Measurements from ENCODE around the gene ITGB3BP. TPM values are rescaled to one million over a fixed set of nuclear protein-coding genes. Genes with fewer than 3 reads are reported as not detected.
"Not testable (repeated sequence)": the region's sequence is repeated elsewhere in the genome, so short reads cannot be mapped to it uniquely, and the experiment has no call there.

The ITGB3BP gene
- total RNA-seq, 1 experiment from 2014 or later: 51.5 TPM

DNA sequence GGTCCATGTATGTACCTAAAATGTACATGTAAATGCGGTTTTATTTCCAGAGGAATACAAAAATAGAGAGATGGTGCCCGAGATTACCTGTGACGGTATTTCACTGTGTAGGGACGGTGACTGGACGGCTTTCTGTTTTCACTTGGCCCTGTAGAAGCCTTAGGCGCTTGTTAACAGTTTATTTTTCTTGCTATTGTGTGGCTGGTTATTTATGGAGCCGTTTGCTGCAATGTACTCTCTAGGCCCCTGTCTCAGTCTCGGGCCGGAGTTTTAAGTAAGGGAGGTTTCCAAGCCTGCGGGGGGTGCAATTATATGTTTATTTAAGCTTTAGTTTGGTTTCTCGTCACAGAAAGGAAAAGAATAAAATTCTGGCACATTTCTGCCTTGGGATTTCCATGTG lies 713 bp upstream of the ITGB3BP start:
- in situ Hi-C loops (cut with HindIII; ENCODE audit: low pct_unique_long_range_greater_than_20kb, low sequenced_read_pairs): no loop called here
- no peak for DNase-seq (ENCODE audit: low read depth, low spot score)

DNA sequence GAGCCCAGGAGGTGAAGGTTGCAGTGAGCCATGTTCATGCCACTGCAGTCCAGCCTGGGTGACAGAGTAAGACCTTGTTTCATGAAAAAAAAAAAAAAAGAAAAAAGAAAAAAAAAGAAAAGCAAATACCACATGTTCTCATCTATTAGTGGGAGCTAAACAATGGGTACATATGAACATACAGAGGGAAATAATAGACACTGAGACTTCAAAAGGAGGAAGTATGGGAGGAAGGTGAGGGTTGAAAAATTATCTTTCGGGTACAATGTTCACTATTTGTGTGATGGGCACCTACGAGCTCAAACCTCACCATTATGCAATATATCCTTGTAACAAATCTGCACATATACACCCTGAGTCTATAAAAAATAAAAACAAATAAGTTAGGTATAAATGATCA lies 6.4 kb downstream of the ITGB3BP start:
- in situ Hi-C loops (cut with HindIII; ENCODE audit: low pct_unique_long_range_greater_than_20kb, low sequenced_read_pairs): no loop called here
- no peak for DNase-seq (ENCODE audit: low read depth, low spot score)

DNA sequence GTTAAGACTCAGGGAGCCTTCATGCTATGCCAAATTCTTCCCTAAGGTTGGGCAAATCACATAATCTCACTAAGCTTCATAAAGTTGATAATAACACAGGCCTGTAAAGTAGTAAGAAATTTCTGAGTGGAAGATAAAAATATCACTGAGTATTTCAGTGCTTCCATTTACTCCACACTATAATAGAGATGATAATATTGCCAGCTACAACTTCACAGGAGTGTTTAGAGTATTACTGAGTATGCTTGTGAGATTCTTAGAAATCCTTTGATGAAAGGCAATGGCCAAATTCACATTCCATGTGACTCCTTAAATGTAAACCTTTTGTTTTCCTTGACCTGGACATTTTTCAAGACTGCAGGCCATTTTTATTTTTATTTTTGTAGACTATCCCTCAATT lies 10.4 kb downstream of the ITGB3BP start:
- in situ Hi-C loops (cut with HindIII; ENCODE audit: low pct_unique_long_range_greater_than_20kb, low sequenced_read_pairs): no loop called here
- no peak for DNase-seq (ENCODE audit: low read depth, low spot score)

DNA sequence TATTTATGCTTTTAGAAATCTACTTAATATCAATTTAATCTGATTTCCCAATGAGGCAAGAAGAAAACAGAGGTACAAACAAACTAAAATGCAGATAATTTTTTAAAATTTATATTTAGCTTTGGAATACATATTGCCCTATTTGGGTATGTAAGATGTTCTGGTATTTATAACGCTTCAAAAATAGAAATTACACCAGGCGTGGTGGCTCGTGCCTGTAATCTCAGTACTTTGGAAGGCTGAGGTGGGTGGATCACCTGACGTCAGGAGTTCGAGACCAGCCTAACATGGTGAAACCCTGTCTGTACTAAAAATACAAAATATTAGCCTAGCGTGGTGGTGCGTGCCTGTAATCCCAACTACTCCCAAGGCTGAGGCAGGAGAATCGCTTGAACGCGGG lies 13.3 kb downstream of the ITGB3BP start:
- in situ Hi-C loops (cut with HindIII; ENCODE audit: low pct_unique_long_range_greater_than_20kb, low sequenced_read_pairs): no loop called here
- no peak for DNase-seq (ENCODE audit: low read depth, low spot score)

DNA sequence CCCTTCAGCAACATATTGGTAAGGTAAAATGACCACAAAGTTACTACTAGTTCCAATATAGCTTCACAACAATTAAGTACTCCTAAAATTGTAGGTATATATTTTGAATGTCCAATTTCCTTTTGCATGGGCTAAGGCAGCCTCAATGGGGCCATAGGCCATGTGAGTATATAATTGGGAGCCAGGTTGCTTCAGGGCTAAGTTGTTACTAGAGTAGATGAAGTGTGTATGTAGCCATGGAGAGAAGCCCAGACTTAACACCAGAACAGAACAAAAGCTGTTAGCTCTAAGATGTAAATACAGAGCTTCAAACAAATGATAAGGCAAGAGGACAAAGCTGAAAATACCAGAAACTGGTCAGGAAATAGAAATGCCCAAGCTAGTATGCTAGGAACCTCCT lies 16.2 kb downstream of the ITGB3BP start:
- in situ Hi-C loops (cut with HindIII; ENCODE audit: low pct_unique_long_range_greater_than_20kb, low sequenced_read_pairs): no loop called here
- DNase-seq (ENCODE audit: low read depth, low spot score): no peak

DNA sequence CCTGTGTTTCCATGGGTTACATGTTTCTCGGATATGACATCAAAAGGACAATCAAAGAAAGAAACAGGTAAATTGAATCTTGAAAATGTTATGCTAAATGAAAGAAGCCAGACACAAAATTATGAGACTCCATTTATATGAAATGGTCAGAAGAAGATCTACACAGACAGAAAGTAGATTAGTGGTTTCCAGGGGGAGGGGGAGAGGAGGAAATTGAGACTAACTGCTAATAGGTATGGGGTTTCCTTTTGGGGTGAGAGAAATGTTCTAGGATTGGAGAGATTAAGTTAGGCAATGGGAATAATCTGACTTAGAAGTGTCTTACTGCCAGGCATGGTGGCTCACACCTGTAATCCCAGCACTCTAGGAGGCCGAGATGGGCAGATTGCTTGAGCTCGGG lies 21.8 kb downstream of the ITGB3BP start:
- no peak for DNase-seq (ENCODE audit: low read depth, low spot score)
- in situ Hi-C loops (cut with HindIII; ENCODE audit: low pct_unique_long_range_greater_than_20kb, low sequenced_read_pairs): no loop called here

DNA sequence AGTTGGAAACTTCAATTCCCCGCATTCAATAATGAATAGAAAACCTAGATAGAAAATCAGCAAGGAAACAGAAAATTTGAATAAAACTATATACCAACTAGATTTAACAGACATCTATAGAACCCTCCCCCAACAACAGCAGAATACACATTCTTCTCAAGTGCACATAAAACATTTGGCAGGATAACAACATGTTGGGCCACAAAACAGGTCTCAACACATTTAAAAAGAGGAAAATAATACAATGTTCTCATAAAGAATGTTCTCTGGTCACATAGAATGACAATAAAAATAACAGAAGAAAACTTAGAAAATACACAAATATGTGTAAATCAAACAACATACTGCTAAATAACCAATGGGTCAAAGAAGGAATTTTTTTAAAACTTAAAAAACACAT lies 24.9 kb downstream of the ITGB3BP start:
- no peak for DNase-seq (ENCODE audit: low read depth, low spot score)
- in situ Hi-C loops (cut with HindIII; ENCODE audit: low pct_unique_long_range_greater_than_20kb, low sequenced_read_pairs): no loop called here

DNA sequence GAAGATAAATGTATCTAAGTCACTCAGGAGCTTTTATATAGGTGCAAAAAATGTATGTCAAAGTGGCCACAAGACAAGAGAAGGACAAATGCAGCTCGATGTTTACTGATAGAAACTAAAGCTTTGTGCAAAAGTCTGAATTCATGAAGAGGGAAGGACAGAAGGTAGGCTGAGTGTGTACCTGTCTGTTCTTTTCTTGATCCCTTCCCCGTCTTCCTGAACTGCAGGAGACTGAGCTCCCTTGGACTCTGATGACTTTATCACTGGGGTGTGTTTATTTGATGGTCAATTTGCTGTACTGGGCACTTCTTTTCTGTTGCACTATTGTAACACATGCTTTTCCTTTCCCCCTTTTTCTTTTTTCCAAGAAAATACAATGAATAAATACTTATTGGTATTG lies 25.4 kb downstream of the ITGB3BP start:
- in situ Hi-C loops (cut with HindIII; ENCODE audit: low pct_unique_long_range_greater_than_20kb, low sequenced_read_pairs): no loop called here
- DNase-seq (ENCODE audit: low read depth, low spot score): no peak

DNA sequence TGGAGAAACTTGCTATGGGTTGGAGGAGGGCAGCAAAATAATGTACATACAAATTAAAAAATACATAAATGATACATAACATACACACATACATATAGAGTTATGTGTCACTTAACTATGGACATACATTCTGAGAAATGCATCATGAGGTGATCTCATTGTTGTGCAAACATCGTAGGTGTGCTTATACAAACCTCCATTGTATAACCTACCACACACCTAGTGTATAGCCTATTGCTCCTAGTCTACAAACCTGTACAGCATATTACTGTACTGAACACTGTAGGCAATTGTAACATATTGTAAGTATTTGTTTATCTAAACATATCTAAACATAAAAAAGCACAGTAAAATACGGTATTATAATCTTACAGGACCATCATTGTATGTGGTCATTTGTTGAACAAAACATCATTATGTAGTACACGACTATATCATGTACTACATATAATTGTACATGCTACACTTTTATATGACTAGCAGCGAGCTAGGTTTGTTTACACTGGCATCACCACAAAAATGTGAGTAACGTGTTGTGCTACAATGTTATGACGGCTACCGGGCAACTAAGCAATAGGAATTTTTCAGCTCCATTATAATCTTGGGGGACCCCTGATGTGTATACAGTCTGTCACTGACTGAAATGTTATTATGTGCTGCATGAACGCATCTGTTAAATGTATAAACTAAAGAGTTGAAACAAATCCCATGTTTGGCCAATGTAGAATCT lies 35.5 kb downstream of the ITGB3BP start:
- DNase-seq (ENCODE audit: low read depth, low spot score): no peak
- in situ Hi-C loops (cut with HindIII; ENCODE audit: low pct_unique_long_range_greater_than_20kb, low sequenced_read_pairs): no loop called here

DNA sequence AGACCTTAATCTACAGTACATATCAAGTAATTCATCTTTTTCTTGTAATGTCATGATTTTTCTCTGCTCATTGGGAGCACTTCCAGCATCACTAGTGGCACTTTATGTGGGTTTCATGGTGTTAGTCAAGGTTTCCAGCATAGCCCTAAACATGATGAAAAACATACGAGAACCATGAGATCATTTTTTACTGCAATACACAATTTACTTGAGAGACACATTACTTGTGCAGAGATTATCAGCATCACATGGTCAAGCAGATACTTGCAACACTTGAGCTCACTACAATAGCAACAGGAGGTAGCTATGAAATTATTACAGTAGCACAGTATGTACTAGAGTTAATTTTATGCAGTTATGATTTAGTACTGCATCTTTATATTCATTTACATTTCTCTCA lies 36.4 kb downstream of the ITGB3BP start:
- DNase-seq (ENCODE audit: low read depth, low spot score): no peak
- in situ Hi-C loops (cut with HindIII; ENCODE audit: low pct_unique_long_range_greater_than_20kb, low sequenced_read_pairs): no loop called here

DNA sequence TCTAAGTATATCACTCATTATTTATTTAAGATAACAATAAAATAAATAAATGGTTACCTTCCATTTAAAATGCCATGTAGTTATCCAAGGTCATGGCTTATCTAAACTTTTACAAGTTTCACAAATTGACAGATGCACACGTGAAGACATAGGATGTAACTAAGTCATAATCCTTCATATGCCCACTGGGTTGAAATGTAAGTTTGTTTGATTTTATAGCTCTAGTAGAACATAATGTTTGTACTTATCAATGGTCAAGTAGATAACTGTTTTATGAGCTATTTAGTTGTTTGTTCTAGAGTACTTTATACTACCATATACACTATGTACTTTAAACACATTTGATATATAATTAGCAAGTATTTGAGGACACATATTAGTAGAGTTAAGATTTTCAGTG lies 43.0 kb downstream of the ITGB3BP start:
- no peak for DNase-seq (ENCODE audit: low read depth, low spot score)
- in situ Hi-C loops (cut with HindIII; ENCODE audit: low pct_unique_long_range_greater_than_20kb, low sequenced_read_pairs): no loop called here

DNA sequence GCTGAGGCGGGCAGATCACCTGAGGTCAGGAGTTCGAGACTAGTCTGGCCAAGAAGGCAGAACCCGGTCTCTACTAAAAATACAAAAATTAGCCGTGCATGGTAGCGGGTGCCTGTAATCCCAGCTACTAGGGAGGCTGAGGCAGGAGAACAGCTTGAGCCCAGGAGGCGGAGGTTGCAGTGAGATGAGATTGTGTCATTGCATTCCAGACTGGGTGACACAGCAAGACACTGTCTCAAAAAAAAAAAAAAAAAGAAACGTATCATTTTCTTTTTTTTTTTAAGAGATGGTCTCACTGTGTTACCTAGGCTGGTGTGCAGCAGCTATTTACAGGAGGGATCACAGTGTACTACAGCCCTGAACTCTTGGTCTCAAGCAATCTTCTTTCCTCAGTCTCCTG lies 47.3 kb downstream of the ITGB3BP start:
- no peak for DNase-seq (ENCODE audit: low read depth, low spot score)
- in situ Hi-C loops (cut with HindIII; ENCODE audit: low pct_unique_long_range_greater_than_20kb, low sequenced_read_pairs): no loop called here

DNA sequence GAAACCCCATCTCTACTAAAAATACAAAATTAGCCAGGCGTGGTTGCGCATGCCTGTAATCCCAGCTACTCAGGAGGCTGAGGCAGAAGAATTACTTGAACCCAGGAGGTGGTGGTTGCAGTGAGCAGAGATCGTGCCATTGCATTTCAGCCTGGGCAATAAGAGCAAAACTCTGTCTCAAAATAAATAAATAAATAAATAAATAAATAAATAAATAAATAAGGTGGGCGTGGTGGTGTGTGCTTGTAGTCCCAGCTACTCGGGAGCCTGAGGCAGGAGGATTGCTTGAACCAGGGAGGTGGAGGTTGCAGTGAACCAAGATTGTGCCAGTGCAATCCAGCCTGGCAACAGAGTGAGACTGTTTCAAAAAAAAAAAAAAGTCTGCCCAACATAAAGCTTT lies 54.3 kb downstream of the ITGB3BP start:
- in situ Hi-C loops (cut with HindIII; ENCODE audit: low pct_unique_long_range_greater_than_20kb, low sequenced_read_pairs); DNase-seq (ENCODE audit: low read depth, low spot score): not testable (repeated sequence)

DNA sequence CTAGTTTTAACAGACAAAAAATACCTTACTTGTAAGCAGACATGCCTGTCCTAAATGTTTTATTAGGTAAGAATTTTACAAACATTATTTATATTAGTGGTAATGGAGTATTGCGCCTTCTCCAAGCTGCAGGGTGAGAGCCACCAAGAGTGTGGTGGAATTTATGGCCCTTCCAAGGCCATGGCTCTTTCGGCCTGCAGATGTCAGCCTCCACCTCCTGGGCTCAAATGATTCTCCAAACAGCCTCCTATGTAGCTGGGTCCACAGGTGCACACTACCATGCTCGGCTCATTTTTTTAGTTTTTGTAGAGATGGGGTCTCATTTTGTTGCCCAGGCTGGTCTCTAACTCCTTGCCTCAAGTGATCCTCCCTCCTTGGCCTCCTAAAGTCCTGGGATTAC lies 56.3 kb downstream of the ITGB3BP start:
- in situ Hi-C loops (cut with HindIII; ENCODE audit: low pct_unique_long_range_greater_than_20kb, low sequenced_read_pairs): no loop called here
- peak; percentile 31 for DNase-seq (ENCODE audit: low read depth, low spot score)

DNA sequence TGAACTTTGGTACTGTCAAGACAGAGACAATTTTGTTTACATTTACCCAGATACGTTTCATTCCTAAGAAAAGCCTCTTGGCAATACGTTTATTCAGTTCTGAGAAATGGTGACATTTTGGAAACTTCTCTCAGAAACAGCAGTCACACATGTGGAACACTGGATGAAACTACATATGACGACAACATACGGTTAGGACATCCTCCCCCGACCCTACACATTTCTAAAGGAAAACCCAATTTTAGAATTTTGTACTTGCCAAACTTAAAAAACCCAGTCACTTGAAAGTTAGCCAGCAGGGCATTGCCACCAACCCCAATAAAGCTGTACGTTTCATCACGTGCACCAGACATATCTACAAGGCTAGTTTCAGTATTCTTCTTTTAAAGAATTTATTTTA lies 56.8 kb downstream of the ITGB3BP start:
- DNase-seq (ENCODE audit: low read depth, low spot score): no peak
- in situ Hi-C loops (cut with HindIII; ENCODE audit: low pct_unique_long_range_greater_than_20kb, low sequenced_read_pairs): no loop called here

DNA sequence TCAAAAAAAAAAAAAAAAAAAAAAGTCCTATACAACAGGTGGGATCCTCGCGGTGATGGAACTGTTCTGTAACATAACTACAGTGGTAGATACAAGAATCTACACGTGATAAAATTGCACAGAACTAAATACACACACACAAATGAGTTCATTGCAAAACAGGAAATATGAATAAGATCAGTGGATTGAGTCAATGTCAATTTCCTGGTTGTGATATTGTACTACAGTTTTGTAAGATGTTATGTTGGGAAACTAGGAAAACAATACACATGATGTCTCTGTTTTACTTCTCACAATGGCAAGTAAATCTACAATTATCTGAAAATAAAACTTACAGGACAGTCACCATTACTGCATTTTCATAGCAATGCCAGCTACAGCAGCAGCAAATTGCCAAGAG lies 59.8 kb downstream of the ITGB3BP start:
- no peak for DNase-seq (ENCODE audit: low read depth, low spot score)
- in situ Hi-C loops (cut with HindIII; ENCODE audit: low pct_unique_long_range_greater_than_20kb, low sequenced_read_pairs): no loop called here

DNA sequence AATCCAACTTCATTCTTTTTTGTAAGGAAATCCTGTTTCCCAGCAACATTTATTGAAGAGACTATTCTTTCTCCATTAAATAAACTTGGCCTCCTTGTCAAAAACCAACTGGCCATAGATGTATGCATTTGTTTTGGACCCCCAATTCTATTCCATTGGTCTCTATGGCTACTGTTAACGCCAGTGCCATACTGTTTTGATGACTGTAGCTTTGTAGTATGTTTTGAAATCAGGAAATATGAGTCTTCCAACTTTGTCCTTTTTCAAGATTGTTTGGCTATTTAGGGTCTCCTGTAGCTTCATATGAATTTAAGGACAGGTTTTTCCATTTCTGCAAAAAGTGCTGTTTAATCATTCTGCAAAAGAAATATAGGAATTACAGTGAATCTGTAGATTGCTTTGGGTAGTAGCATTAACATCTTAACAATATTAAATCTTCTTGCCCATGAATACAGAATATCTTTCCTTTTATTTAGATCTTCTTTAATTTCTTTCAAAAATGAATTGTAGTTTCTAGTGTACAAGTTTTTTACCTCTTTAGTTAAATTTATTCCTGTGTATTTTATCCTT lies 61.3 kb downstream of the ITGB3BP start:
- in situ Hi-C loops (cut with HindIII; ENCODE audit: low pct_unique_long_range_greater_than_20kb, low sequenced_read_pairs): no loop called here
- DNase-seq (ENCODE audit: low read depth, low spot score): no peak

DNA sequence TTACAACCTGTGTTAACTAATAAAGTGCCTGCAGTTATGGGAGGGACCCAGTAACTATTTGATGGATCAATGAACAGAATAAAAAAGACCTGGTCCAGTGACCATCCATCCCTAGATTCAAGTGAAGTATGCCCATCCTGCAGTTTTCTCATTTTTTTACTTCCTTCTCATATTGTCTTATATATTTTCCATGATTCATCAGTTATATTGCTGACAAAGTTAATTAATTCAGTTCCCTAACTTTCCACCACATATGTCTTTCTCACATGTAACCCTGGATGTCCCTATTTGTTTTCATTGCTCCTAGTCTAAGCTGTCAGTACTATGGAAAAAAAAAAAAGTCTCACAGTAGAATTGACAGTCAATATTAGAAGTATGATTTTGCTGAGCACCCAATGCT lies 64.3 kb downstream of the ITGB3BP start:
- DNase-seq (ENCODE audit: low read depth, low spot score): no peak
- in situ Hi-C loops (cut with HindIII; ENCODE audit: low pct_unique_long_range_greater_than_20kb, low sequenced_read_pairs): no loop called here

DNA sequence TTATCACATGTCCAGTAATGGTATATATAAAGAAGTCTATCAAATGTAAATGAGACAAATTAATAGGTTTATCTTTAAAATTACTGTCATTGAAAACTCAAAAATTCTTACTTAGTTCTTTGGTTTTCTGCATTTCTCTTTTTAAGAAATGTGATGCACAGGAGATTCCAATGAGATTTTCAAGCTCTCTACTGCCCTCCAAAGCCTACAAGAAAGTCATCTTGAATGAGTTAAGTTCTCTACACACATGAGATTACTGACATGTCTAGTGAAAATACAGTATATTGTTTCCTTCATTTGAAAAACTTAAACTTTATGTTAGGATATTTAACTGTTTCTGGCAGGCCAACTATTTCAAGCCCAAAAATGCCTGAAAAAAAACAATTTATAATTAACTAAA lies 68.8 kb downstream of the ITGB3BP start:
- in situ Hi-C loops (cut with HindIII; ENCODE audit: low pct_unique_long_range_greater_than_20kb, low sequenced_read_pairs): no loop called here
- peak; percentile 53 for DNase-seq (ENCODE audit: low read depth, low spot score)

DNA sequence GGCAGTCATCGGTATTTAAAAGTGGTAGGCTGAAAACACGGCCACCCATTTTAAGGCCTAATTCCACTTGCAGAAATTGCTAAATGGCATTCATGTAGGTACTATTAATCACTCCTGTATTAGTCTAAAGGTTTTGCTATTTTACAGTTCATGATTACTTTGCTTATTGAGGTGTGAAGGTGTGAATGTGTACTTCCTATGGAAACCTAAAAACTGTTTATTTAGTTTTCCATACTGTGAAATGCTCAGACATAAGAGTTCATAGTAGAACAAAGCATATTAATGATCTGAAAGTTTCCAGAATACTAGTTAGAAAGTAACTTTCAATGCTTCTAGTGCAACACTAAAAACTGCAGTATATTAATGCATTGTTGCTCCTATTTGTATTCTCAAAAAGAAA lies 69.8 kb downstream of the ITGB3BP start:
- no peak for DNase-seq (ENCODE audit: low read depth, low spot score)
- in situ Hi-C loops (cut with HindIII; ENCODE audit: low pct_unique_long_range_greater_than_20kb, low sequenced_read_pairs): no loop called here
